GM23248 (cell line): ENCODE measurements around the gene ABCB1.

Experiments
- EZH2 ChIP-seq: fragments of 200-600 bp; sonication (generic); IDR thresholded peaks from 2 replicates; pipeline ENCODE4 v1.6.1; 2018; ENCODE audit warnings: antibody characterized with exemption, mild to moderate bottlenecking; ENCODE audit not compliant: insufficient read depth, poor library complexity, severe bottlenecking
- EZH2phosphoT487 ChIP-seq: fragments of 200-600 bp; sonication (generic); IDR thresholded peaks from 2 replicates; pipeline ENCODE4 v1.6.1; 2018; ENCODE audit warnings: antibody characterized with exemption, moderate library complexity, mild to moderate bottlenecking, low read depth; ENCODE audit not compliant: insufficient read depth

DNA sequence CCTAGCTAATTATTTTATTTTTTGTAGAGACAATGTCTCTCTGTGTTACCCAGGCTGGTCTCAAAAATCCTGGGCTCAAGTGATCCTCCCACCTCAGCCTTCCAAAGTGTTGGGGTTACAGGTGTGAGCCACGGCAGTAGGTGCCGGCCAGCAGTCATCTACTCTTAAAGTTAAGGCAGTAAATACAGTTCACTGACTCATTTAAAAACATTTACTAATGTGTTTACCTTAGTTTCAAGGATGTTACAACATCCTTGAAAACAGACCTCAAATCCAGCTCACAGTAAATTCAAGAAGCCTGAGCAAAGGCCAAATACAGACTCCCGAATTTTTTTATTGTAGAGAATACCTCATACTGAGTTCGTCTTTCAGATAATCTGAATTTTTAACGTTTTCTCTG lies 95.6 kb downstream of the ABCB1 start:
- TF ChIP-seq EZH2 (no peak), EZH2phosphoT487 (no peak)
